Left ventricle myocardium inferior (tissue), 1 donor: ENCODE measurements around the gene DLG5. TPM values are rescaled to one million over a fixed set of nuclear protein-coding genes. Genes with fewer than 3 reads are reported as not detected.
A peak's percentile ranks its signal among the peaks of the same experiment; 100 is the strongest.

Experiments used
- DNase-seq: peaks from one replicate; pipeline ENCODE4 v3.0.0-alpha.2; 2020
- H3K27ac ChIP-seq: fragments of 200-600 bp; replicated peaks from 2 replicates; pipeline ENCODE4 v1.8.0; 2021
- H3K27me3 ChIP-seq: fragments of 200-600 bp; 2 replicates; pipeline ENCODE4 v1.8.0; 2021; ENCODE audit warnings: low read depth
- H3K36me3 ChIP-seq: fragments of 200-600 bp; 2 replicates; pipeline ENCODE4 v1.8.0; 2021
- H3K4me1 ChIP-seq: fragments of 200-600 bp; 2 replicates; pipeline ENCODE4 v1.8.0; 2021
- H3K4me3 ChIP-seq: fragments of 200-600 bp; 2 replicates; pipeline ENCODE4 v1.8.0; 2021; ENCODE audit warnings: mild to moderate bottlenecking, moderate library complexity
- H3K9me3 ChIP-seq: fragments of 200-600 bp; replicated peaks from 2 replicates; pipeline ENCODE4 v1.8.0; 2021
- intact Hi-C: fragments of 100-400 bp; cut with micrococcal nuclease; formaldehyde crosslinking; loops from one replicate; pipeline ENCODE4 v1.11.0; 2022
- total RNA-seq: library from RNA; stranded (reverse); fragmentation: NEBNext Ultra II Directional; extraction: Animal tissue kit (Norgen Biotek cat#: 25700); gene quantifications from one replicate; pipeline ENCODE4 v1.2.1, GENCODE V29; 2021
- TF ChIP-seq, protein P1 (sequence below): fragments of 200-600 bp; IDR thresholded peaks from 2 replicates; pipeline ENCODE4 v1.8.0; 2021; ENCODE audit warnings: antibody characterized with exemption, mild to moderate bottlenecking, borderline replicate concordance
- donor health status: DM: no; HTN: yes; CAD: no; lungs with severe emphysema.

Gene DLG5
- total RNA-seq, 1 donor from 2014 or later = 8.9 TPM

- no peak for DNase-seq
- TF ChIP-seq, protein P1, sequence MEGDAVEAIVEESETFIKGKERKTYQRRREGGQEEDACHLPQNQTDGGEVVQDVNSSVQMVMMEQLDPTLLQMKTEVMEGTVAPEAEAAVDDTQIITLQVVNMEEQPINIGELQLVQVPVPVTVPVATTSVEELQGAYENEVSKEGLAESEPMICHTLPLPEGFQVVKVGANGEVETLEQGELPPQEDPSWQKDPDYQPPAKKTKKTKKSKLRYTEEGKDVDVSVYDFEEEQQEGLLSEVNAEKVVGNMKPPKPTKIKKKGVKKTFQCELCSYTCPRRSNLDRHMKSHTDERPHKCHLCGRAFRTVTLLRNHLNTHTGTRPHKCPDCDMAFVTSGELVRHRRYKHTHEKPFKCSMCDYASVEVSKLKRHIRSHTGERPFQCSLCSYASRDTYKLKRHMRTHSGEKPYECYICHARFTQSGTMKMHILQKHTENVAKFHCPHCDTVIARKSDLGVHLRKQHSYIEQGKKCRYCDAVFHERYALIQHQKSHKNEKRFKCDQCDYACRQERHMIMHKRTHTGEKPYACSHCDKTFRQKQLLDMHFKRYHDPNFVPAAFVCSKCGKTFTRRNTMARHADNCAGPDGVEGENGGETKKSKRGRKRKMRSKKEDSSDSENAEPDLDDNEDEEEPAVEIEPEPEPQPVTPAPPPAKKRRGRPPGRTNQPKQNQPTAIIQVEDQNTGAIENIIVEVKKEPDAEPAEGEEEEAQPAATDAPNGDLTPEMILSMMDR = no peak
- H3K27ac ChIP-seq = peak overlapping the region; percentile 48
- no peaks in the 10 kb centered on the region for H3K36me3 ChIP-seq
- H3K27me3 ChIP-seq = no peaks in the 10 kb centered on the region
- H3K4me3 ChIP-seq = peak overlapping the region; percentile 35
- intact Hi-C loops = no loop called here
- H3K4me1 ChIP-seq = peaks cover 46% of the 10 kb centered on the region
- H3K9me3 ChIP-seq = no peaks in the 10 kb centered on the region
These were observed 38.2 kb downstream of the DLG5 start for GRCh38 chr10:77888356-77888703.

DNA sequence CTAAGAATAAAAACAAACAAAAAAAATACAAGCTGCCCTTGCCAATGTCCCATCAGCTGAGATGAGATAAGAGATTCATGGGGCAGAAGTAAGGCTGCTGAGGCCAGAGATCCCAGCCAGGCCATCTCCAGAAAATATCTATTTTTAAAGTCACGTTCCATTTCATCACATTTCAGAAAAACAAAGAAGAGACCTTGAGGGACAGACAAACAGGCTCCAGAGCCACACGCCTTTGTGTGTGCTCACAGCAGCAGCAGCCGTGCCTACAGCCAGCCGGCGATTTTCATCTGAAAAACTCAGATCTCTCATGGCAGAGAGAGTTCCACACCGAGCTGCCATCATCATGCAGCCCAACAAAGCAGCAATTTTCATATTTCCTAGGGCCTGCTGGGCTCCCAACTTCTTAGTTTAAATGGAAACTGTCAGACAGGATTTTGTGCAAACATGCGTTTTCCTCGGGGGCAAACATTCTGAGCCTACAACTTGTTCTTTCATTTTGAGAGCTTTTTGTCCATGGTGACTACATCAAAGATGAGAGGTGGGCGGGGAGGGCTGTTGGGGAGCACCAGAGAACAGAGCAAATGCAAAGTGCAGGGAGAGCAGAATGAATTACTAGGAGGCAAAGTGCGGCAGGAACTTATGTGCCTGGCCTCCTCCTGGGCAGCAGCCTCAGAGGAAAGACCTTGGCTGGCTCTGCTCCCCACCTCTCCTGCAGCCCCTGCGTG lies 38.8 kb downstream of the DLG5 start:
- intact Hi-C loops = no loop called here
- DNase-seq = no peak
- Histone ChIP-seq H3K9me3 (no peaks in the 10 kb centered on the region), H3K27ac (peak overlapping the region; percentile 48), H3K4me3 (peak overlapping the region; percentile 35), H3K36me3 (no peaks in the 10 kb centered on the region), H3K4me1 (peaks cover 45% of the 10 kb centered on the region), H3K27me3 (no peaks in the 10 kb centered on the region)
- TF ChIP-seq, protein P1 = no peak

- DNase-seq = no peak
- H3K9me3 ChIP-seq = no peaks in the 10 kb centered on the region
- H3K36me3 ChIP-seq = no peaks in the 10 kb centered on the region
- TF ChIP-seq, protein P1 = no peak
- peaks cover 40% of the 10 kb centered on the region for H3K4me1 ChIP-seq
- H3K4me3 ChIP-seq = peak overlapping the region; percentile 35
- H3K27me3 ChIP-seq = no peaks in the 10 kb centered on the region
- H3K27ac ChIP-seq = peak overlapping the region; percentile 48
- intact Hi-C loops = no loop called here
These were observed 39.7 kb downstream of the DLG5 start for GRCh38 chr10:77886795-77887355.

DNA sequence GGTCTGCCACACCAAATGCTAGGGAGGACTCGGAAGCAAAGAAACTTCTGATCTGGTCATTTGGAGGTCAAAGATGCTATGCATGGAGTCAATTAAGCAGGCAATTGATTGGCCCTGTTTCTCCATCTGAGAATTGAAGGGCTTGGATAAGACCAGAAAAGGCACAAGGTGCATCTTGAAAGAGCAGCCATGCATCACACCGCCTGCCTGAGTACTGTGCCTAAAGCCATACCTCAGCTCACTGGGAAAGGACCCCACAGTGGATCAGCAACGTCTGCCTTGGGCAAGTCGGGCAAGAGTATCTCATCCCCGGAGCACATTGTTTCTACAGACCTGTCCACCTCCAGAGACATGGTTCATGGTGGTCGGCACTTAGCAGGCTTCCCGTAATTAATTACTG lies 42.4 kb downstream of the DLG5 start:
- H3K4me3 ChIP-seq = no peak overlapping the region
- intact Hi-C loops = no loop called here
- TF ChIP-seq, protein P1 = no peak
- DNase-seq = no peak
- peaks cover 57% of the 10 kb centered on the region for H3K4me1 ChIP-seq
- H3K36me3 ChIP-seq = no peaks in the 10 kb centered on the region
- no peaks in the 10 kb centered on the region for H3K9me3 ChIP-seq
- no peaks in the 10 kb centered on the region for H3K27me3 ChIP-seq
- no peak overlapping the region for H3K27ac ChIP-seq

DNA sequence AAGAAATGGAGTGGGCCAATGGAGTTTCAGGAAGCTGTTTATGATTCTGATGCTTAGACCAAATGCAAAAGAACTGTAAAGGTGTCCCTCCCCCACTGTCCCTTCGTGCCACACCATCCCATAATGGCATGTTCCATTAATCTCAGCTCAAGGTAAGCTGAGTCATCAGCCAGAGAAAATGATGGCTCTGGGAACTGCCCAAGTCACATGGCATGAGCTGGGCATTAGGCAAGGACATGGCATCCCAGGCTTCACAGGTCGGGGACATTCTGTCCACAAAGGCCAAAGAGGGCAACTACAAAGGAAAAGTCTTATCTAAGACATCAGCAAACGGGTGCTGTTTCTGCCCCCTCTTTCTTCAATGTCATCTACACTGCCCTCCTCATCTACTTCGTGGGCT lies 44.9 kb downstream of the DLG5 start:
- intact Hi-C loops = no loop called here
- Histone ChIP-seq H3K36me3 (no peaks in the 10 kb centered on the region), H3K9me3 (no peaks in the 10 kb centered on the region), H3K4me1 (peaks cover 52% of the 10 kb centered on the region), H3K4me3 (no peak overlapping the region), H3K27me3 (no peaks in the 10 kb centered on the region), H3K27ac (no peak overlapping the region)
- TF ChIP-seq, protein P1 = no peak
- DNase-seq = no peak
